NCI-H2196 (cell line): ENCODE data around the gene ABAT.
"Not testable (repeated sequence)": the region's sequence is repeated elsewhere in the genome, so short reads cannot be mapped to it uniquely, and the experiment has no call there.

ENCODE experiments used
- DNase-seq: peaks from one replicate; lab custom pipeline; 2025; ENCODE audit not compliant: unreplicated experiment; lab: John Stamatoyannopoulos, UW

ABAT gene

GRCh38 chr16:8774208-8774607 is 99.8 kb downstream of the ABAT start:
- no peak for DNase-seq

- no peak for DNase-seq
These were observed 100.9 kb downstream of the ABAT start for GRCh38 chr16:8775359-8775758.

GRCh38 chr16:8776129-8776584 is 101.7 kb downstream of the ABAT start:
- no peak for DNase-seq

DNA sequence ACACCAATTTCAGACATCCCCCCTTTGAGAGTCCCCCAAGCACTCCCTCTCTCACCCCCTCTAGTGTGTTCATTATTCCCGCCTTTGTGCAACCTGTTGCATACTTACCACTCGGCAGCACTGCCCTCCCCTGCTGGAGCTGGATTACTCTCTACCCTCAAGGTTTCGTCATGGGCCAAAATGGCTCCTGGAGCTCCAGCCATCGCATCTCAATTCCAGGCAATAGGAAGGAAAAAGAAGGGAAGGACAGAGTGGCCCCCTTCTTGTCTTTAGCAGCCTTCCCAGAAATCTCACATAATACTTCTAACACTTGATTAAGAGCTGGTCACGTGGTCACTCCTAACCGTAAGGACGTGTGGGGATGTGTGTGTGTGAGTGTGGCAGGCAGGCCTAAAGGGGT is 102.8 kb downstream of the ABAT start:
- DNase-seq, result no peak

DNA sequence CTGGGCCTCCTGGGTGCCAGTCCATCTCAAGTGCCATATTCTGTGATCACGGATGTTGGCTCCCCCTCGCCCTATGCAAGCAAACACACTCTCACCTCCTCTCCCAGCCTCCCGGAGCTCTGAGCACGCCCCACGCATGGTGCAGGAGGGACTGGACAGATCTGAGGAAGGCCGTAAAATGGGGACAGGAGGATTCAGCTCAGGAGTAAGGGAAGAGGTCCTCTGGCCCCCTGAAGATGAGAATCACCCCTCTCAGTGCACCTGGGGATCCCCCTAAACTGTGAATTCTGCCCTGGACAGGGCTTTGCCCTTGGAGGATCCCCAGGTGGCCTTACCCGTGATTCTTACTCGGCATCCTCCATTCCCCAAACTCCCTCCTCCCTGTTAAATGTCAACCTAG is 107.4 kb downstream of the ABAT start:
- no peak for DNase-seq

DNA sequence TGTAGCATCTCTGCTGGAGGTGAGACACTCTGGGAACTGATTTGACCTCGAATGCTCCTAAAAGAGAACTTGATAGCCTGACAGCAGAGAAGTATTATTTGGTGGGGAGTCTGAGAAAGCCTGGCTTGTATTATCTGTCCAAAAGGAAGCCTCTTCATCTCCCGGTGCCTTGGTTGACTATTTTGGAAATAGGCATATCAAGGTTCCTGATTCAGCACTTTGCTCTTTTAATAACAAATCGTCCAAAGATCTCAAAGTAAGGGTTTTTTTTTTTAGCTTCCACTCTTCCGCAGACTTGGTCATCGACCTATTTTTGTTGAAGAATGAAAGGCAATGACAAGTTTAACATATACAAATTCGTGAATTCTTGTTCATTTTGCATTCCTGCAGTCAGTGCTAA is 108.3 kb downstream of the ABAT start:
- no peak for DNase-seq

DNA sequence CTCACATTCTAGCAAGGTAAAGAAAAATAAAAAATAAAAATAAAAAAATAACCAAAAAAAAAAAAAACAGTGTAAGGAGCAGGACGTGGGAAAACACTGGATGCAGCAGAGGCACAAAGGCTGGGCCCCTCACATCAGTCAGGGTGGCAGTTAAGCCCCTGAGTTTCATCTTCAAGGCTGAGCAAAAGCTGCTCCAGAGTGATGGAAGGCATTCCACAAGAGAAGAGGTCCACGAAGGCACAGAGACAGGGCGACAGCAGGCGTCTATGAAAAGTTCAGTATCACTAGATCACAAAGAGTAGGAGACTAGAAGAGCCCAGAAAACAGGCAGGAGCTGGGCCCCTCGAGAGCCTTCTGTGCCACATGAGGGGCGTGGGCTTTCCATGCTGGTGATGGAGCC is 111.0 kb downstream of the ABAT start:
- no peak for DNase-seq

GRCh38 chr16:8786316-8786715 is 111.9 kb downstream of the ABAT start:
- not testable (repeated sequence) for DNase-seq

GRCh38 chr16:8788578-8789172 is 114.3 kb downstream of the ABAT start:
- DNase-seq, result no peak

GRCh38 chr16:8795091-8795490 is 120.7 kb downstream of the ABAT start:
- no peak for DNase-seq

DNA sequence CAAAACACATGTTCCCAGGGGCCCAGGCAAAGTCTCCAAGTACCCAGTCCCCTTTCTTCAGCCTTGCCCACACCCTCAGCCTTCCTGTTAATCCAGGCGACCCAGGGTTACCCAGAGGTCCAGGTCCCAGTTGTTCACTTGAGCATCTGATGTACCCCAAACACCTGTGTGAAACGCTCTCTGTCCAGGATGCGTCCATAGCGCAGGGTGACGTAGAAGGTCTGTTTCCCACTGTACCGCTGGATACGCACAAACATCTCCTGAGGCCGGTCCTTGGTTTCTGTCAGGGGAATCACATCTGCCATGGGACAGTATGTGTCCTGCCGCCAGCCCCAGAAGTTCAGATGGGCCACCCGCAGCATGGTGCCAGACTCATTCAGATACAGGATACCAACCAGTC is 121.4 kb downstream of the ABAT start:
- no peak for DNase-seq

- DNase-seq, result no peak
These were observed 122.3 kb downstream of the ABAT start for GRCh38 chr16:8796469-8797363.

DNA sequence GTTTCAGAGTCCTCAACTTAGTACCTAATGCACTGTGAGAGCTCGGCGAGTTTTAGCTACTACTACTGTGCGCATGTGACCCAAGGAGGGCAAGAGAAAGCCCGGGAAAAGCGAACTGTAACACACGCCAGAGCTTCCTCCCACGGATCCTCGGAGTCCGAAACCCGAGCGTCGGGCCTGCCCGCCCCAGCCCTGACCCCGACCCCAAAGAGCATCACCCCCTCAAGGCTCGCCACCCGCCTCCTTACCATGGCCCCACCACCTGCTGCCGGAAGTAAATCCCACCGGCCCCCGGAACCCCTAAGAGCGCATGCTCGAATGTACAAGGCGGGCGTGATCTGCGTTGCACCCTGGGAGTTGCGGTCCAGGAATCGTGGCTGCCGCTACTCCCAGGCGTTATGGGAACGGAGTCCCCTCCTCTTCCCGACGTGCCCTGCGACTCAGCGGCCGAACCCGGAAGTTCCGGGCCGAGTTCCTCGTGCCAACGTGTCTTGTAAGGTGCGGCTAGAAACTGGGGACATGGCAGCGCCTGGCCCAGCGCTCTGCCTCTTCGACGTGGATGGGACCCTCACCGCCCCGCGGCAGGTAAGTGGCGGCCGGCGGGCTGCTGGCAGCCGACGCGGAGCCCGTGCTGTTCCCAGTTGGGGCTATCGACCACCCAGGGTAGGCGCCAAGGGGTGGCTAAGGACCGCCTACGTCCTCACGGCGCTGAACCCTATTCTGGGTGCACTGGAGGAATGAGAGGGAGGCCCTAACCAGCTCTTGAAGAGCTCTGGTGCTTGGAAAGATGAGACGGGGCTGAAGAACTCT is 123.2 kb downstream of the ABAT start, which contains the start of the genes PMM2 and TMEM186:
PMM2 (plus strand) TSS at position 476 of the 810 bp plus-strand sequence; CDS start at position 520, 44 bp downstream.
TMEM186 (minus strand) TSS at position 276 of the 810 bp plus-strand sequence; CDS start at position 251, 25 bp downstream.
- peak; percentile 97 for DNase-seq

GRCh38 chr16:8798174-8798527 is 123.7 kb downstream of the ABAT start:
- no peak for DNase-seq

DNA sequence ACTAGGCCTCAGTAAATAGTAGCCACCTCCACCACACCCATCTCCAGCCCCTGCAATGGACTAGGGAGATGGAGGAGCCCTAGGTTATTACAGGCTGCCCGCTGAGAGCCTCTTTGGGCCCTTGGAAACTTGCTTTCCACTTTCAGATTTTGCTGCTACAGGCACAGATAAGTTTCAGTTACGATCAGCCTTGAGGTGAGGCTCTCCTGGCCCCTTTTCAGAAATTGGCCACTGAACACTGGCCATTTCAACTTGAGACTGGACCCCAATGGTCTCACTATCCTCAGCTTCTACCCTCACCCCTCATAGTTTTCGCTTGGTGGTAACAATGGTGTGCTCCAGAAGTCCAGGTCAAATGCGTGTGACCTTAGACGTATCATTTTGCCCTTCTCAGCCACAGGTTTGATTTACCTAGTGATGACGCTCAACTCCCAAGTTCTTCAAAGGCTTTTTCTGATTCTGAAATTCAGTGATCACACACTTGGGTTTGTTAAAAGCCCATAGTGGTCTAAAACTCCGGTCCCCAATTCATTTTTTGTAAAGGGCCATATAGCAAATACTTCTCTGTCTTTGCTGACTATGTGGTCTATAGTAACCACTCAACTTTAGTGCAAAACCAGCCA is 124.2 kb downstream of the ABAT start:
- DNase-seq, result no peak

DNA sequence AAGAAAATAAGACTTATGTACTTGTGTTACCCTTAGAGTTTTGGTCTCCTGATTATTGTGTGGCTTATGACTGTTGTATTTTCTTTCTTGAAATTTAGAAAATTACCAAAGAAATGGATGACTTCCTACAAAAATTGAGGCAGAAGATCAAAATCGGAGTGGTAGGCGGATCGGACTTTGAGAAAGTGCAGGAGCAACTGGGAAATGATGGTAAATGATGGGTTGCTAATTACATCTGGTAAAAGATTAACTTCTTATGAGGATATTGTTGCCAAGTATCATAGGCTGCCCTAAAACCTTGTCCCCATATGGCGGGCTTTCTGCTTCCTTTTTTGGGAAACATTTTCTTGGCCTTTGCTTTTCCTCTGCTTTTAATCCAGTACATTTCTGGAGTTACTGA is 127.3 kb downstream of the ABAT start:
- no peak for DNase-seq

DNA sequence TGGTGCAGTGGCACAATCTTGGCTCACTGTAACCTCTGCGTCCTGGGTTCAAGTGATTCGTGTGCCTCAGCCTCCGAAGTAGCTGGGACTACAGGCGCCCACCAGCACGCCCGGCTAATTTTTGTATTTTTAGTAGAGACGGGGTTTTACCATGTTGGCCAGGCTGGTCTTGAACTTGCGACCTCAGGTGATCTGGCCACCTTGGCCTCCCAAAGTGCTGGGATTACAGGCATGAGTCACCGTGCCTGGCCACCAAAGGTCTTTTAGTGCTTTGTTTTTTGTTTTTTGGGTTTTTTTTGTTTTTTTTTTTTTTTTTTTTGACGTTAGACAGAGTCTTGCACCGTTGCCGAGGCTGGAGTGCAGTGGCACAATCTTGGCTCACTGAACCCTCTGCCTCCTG is 129.3 kb downstream of the ABAT start:
- DNase-seq, result not testable (repeated sequence)

DNA sequence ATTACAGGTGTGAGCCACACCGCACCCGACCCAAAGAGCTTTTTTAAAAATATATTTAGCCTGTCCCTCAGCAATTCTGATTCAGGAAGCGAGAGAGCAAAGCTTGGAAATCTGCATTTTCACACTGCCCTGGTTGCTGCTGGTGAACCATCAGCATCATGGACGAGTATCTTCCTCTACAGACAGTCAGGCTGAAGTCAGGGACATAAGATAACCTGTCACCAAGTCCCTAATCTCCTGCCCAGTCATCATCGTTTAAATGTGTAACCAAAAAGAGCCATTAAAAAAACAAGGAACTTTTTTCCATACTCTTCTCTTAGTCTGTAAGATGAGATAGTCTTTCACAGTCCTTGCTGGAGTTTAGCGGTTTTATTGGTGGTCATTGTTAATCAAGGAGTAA is 129.9 kb downstream of the ABAT start:
- DNase-seq, result no peak

- no peak for DNase-seq
These were observed 132.0 kb downstream of the ABAT start for GRCh38 chr16:8806272-8806983.

DNA sequence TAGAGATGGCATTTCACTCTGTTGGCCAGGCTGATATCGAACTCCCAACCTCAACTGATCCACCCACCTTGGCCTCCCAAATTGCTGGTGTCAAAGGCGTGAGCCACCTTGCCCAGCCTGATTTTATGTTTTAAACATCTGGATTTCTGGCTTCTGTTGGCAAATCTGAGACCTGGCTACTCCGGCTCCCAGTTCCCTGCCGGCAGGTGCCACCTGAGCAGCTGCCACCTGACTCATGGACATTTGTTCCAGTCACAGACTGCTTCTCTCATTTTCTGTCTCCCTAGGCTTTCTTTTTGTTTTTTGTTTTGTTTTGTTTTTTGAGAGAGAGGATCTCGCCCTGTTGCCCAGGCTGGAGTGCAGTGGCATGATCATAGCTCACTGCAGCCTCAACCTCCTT is 132.8 kb downstream of the ABAT start:
- DNase-seq, result no peak
